Effector memory CD4-positive, alpha-beta T cell (primary cell): Measurements from ENCODE around the gene CDH13.

ENCODE experiments used
- DNase-seq, 3 donors: peaks; one replicate each; pipeline ENCODE4 v3.0.0-alpha.2; 2020
- H3K27ac ChIP-seq: 2 replicates; pipeline ENCODE4 v1.7.0; 2013; ENCODE audit warnings: mild to moderate bottlenecking, low read length, moderate library complexity; ENCODE audit not compliant: insufficient read depth, poor library complexity, severe bottlenecking
- H3K27me3 ChIP-seq: replicated peaks from 2 replicates; pipeline ENCODE4 v1.7.0; 2013; ENCODE audit warnings: mild to moderate bottlenecking, low read length; ENCODE audit not compliant: insufficient read depth, control insufficient read depth, poor library complexity, severe bottlenecking
- H3K36me3 ChIP-seq: 2 replicates; pipeline ENCODE4 v1.7.0; 2013; ENCODE audit warnings: mild to moderate bottlenecking, low read length, moderate library complexity; ENCODE audit not compliant: control insufficient read depth, insufficient read depth
- H3K4me1 ChIP-seq: 2 replicates; pipeline ENCODE4 v1.7.0; 2013; ENCODE audit warnings: low read length, mild to moderate bottlenecking; ENCODE audit not compliant: control insufficient read depth, insufficient read depth, poor library complexity, severe bottlenecking
- H3K4me3 ChIP-seq: 2 replicates; pipeline ENCODE4 v1.7.0; 2013; ENCODE audit warnings: low read length, low read depth, mild to moderate bottlenecking; ENCODE audit not compliant: insufficient read depth, poor library complexity, severe bottlenecking
- H3K9me3 ChIP-seq: 2 replicates; pipeline ENCODE4 v1.7.0; 2013; ENCODE audit warnings: mild to moderate bottlenecking, low read length, moderate library complexity; ENCODE audit not compliant: control insufficient read depth

CDH13 gene

DNA sequence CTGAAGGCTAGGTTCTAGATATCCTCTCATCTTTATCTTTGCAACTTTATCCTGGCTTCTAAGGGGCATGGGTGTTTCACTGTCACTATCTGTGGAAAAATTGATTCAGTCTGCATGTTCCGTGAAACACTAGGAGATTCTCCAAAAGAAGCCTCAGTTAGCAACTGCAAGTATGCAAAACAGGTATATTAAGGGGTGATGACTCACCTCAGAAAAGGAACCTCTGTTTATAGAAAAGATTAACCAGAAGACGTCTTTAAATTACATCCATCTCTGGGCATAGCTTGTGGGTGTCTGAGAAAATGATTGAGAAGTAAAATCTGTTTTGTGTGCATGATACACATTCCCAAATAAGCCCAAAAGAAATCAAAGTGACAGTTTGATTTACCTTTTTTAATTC, 827.2 kb downstream of the CDH13 start:
- no peak for DNase-seq
- Histone ChIP-seq H3K36me3 (no peaks in the 10 kb centered on the region), H3K27me3 (no peaks in the 10 kb centered on the region), H3K9me3 (no peaks in the 10 kb centered on the region), H3K4me1 (no peaks in the 10 kb centered on the region), H3K27ac (no peak overlapping the region), H3K4me3 (no peak overlapping the region)

DNA sequence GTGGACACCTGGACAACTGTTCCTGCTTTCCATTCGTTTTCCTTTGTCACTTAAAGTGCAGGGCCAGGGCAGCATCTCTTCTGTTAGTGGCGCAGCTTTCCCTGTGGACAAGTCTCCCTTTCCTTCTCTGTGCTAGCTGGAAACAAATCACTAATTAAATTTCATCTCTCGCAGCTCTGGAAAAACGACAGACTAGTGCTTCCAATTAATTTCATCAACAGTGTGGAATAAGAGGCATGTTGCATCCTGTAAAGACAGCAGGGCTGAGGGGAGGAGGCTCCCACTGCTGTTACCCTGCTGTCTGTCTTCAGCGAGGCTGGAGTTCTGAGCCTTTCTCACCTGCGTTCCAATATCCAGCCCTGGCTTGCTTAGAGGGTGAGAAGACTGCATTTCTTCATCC, 828.9 kb downstream of the CDH13 start:
- Histone ChIP-seq H3K36me3 (no peaks in the 10 kb centered on the region), H3K27me3 (no peaks in the 10 kb centered on the region), H3K27ac (no peak overlapping the region), H3K4me3 (no peak overlapping the region), H3K9me3 (no peaks in the 10 kb centered on the region), H3K4me1 (no peaks in the 10 kb centered on the region)
- DNase-seq: no peak

- H3K36me3 ChIP-seq: no peaks in the 10 kb centered on the region
- no peak overlapping the region for H3K27ac ChIP-seq
- no peaks in the 10 kb centered on the region for H3K9me3 ChIP-seq
Measured at GRCh38 chr16:83456934-83457333, 830.2 kb downstream of the CDH13 start.

GRCh38 chr16:83458612-83459011, 831.8 kb downstream of the CDH13 start:
- Histone ChIP-seq H3K4me1 (no peaks in the 10 kb centered on the region), H3K27ac (no peak overlapping the region), H3K36me3 (no peaks in the 10 kb centered on the region), H3K4me3 (no peak overlapping the region), H3K27me3 (no peaks in the 10 kb centered on the region), H3K9me3 (no peaks in the 10 kb centered on the region)
- no peak for DNase-seq

More at GRCh38 chr16:83456934-83457333, 830.2 kb downstream of the CDH13 start:
- DNase-seq: no peak
- Histone ChIP-seq H3K4me1 (no peaks in the 10 kb centered on the region), H3K4me3 (no peak overlapping the region), H3K27me3 (no peaks in the 10 kb centered on the region)

DNA sequence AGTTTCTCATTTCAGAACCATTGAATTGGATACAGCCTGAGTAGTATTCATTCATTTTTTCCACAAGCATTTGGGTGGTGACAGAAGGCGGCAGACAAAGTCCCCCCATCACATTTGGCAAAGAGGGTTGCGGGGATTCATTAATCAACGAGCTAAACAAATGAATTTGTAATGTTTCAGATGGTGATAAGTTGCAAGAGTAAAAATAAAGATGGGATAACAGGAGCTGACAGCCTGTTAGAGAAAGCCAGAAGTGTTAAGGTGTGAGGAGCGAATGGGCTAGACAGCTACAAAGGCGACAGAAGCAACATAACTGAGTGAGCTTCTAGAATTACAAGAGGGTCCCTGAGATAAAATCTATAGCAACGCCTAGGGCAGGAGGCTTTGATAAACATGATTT, 838.2 kb downstream of the CDH13 start:
- Histone ChIP-seq H3K4me3 (no peak overlapping the region), H3K4me1 (no peaks in the 10 kb centered on the region), H3K36me3 (no peaks in the 10 kb centered on the region), H3K9me3 (no peaks in the 10 kb centered on the region), H3K27ac (no peak overlapping the region), H3K27me3 (no peaks in the 10 kb centered on the region)
- no peak for DNase-seq

GRCh38 chr16:83470416-83470815, 843.6 kb downstream of the CDH13 start:
- H3K36me3 ChIP-seq: no peaks in the 10 kb centered on the region
- H3K4me3 ChIP-seq: no peak overlapping the region
- no peaks in the 10 kb centered on the region for H3K4me1 ChIP-seq
- H3K9me3 ChIP-seq: no peaks in the 10 kb centered on the region
- DNase-seq: no peak
- H3K27me3 ChIP-seq: no peaks in the 10 kb centered on the region
- H3K27ac ChIP-seq: no peak overlapping the region

- no peak overlapping the region for H3K4me3 ChIP-seq
- no peak overlapping the region for H3K27ac ChIP-seq
- DNase-seq: no peak
- no peaks in the 10 kb centered on the region for H3K9me3 ChIP-seq
- no peaks in the 10 kb centered on the region for H3K4me1 ChIP-seq
- no peaks in the 10 kb centered on the region for H3K27me3 ChIP-seq
- H3K36me3 ChIP-seq: no peaks in the 10 kb centered on the region
Measured at GRCh38 chr16:83472776-83473501, 846.2 kb downstream of the CDH13 start.

GRCh38 chr16:83473926-83474650, 847.3 kb downstream of the CDH13 start:
- DNase-seq: no peak
- Histone ChIP-seq H3K4me1 (no peaks in the 10 kb centered on the region), H3K27ac (no peak overlapping the region), H3K27me3 (no peaks in the 10 kb centered on the region), H3K36me3 (no peaks in the 10 kb centered on the region), H3K4me3 (no peak overlapping the region), H3K9me3 (no peaks in the 10 kb centered on the region)

GRCh38 chr16:83475108-83475507, 848.3 kb downstream of the CDH13 start:
- H3K4me3 ChIP-seq: no peak overlapping the region

DNA sequence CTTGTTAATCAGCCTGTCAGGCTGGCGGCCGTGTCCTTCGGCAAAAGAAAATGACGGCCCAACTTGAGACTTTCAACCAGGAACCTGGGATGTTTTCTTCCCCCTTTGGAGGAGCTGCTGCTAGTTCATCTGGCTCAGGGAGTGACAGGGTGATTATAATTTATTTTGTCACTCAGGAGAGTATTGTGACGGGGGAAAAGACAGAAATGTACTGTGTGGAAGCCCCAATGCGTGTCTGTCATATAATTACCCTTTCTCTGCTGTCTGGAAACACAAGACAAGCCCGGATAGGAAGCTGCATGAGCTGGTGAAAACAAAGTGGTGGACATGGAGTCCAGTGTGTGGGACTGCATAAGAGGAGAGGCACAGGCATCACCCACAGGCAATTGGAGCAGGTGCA, 854.8 kb downstream of the CDH13 start:
- Histone ChIP-seq H3K4me3 (no peak overlapping the region), H3K9me3 (no peaks in the 10 kb centered on the region), H3K36me3 (no peaks in the 10 kb centered on the region), H3K4me1 (no peaks in the 10 kb centered on the region), H3K27me3 (no peaks in the 10 kb centered on the region), H3K27ac (no peak overlapping the region)
- DNase-seq: no peak

More at GRCh38 chr16:83475108-83475507, 848.3 kb downstream of the CDH13 start:
- H3K27ac ChIP-seq: no peak overlapping the region
- H3K36me3 ChIP-seq: no peaks in the 10 kb centered on the region
- DNase-seq: no peak
- H3K4me1 ChIP-seq: no peaks in the 10 kb centered on the region
- H3K9me3 ChIP-seq: no peaks in the 10 kb centered on the region
- no peaks in the 10 kb centered on the region for H3K27me3 ChIP-seq
